CD8-positive, alpha-beta memory T cell (primary cell): ENCODE data around the gene TMUB1. TPM values are rescaled to one million over a fixed set of nuclear protein-coding genes. Genes with fewer than 3 reads are reported as not detected.

Source experiments
- CTCF ChIA-PET: fragments of 350-600 bp; sonication (Branson Sonifier 250); formaldehyde crosslinking; loops from one replicate; lab custom pipeline; 2021; ENCODE audit warnings: antibody characterized with exemption; lab: Charles Lee
- POLR2A ChIA-PET: fragments of 350-600 bp; sonication (Branson Sonifier 250); formaldehyde crosslinking; loops from one replicate; lab custom pipeline; 2021; ENCODE audit warnings: antibody characterized with exemption; lab: Charles Lee
- DNase-seq, 5 donors: peaks; one replicate each; pipeline versions ENCODE4 v3.0.0 to v3.0.0-alpha.2; 2020 to 2022; ENCODE audit warnings: mixed read lengths in 1 of 5
- H3K27ac ChIP-seq: one replicate; pipeline ENCODE4 v1.7.0; 2013; ENCODE audit warnings: low read depth, mild to moderate bottlenecking, low read length, moderate library complexity
- H3K27me3 ChIP-seq: 2 replicates; pipeline ENCODE4 v1.7.0; 2013; ENCODE audit warnings: low read length, mild to moderate bottlenecking; ENCODE audit not compliant: insufficient read depth, poor library complexity, severe bottlenecking
- H3K36me3 ChIP-seq: 2 replicates; pipeline ENCODE4 v1.7.0; 2013; ENCODE audit warnings: mild to moderate bottlenecking, low read length, moderate library complexity; ENCODE audit not compliant: insufficient read depth
- H3K4me1 ChIP-seq: 2 replicates; pipeline ENCODE4 v1.7.0; 2013; ENCODE audit warnings: mild to moderate bottlenecking, low read length, moderate library complexity; ENCODE audit not compliant: insufficient read depth
- H3K4me3 ChIP-seq: 2 replicates; pipeline ENCODE4 v1.7.0; 2013; ENCODE audit warnings: mild to moderate bottlenecking, low read length
- H3K9me3 ChIP-seq: 2 replicates; pipeline ENCODE4 v1.7.0; 2013; ENCODE audit warnings: mild to moderate bottlenecking, low read length
- H3K27ac Mint-ChIP-seq, 8 donors: one replicate each; pipeline ENCODE4 v1.8.0; 2020 to 2021; ENCODE audit warnings: mixed read lengths in 8 of 8, mild to moderate bottlenecking in 6 of 8, inconsistent platforms in 3 of 8, moderate library complexity in 3 of 8
- H3K27me3 Mint-ChIP-seq, 2 donors: one replicate each; pipeline ENCODE4 v1.8.0; 2020 to 2021; ENCODE audit warnings: mixed read lengths in 2 of 2, mild to moderate bottlenecking in 1 of 2, moderate library complexity in 1 of 2
- H3K36me3 Mint-ChIP-seq, 3 donors: one replicate each; pipeline ENCODE4 v1.8.0; 2020 to 2021; ENCODE audit warnings: mixed read lengths in 3 of 3, inconsistent platforms in 1 of 3, mild to moderate bottlenecking in 1 of 3
- H3K4me1 Mint-ChIP-seq, 3 donors: one replicate each; pipeline ENCODE4 v1.8.0; 2020 to 2021; ENCODE audit warnings: mixed read lengths in 3 of 3, inconsistent platforms in 1 of 3, mild to moderate bottlenecking in 1 of 3
- H3K4me3 Mint-ChIP-seq, 7 donors: one replicate each; pipeline ENCODE4 v1.8.0; 2020 to 2021; ENCODE audit warnings: mixed read lengths in 7 of 7, mild to moderate bottlenecking in 6 of 7, moderate library complexity in 4 of 7, inconsistent platforms in 2 of 7
- H3K9me3 Mint-ChIP-seq, 5 donors: one replicate each; pipeline ENCODE4 v1.8.0; 2020 to 2022; ENCODE audit warnings: mixed read lengths in 5 of 5, mild to moderate bottlenecking in 3 of 5, moderate library complexity in 2 of 5, inconsistent platforms in 1 of 5
- polyA plus RNA-seq: library from polyadenylated mRNA; unstranded; fragments of 300-500 nt; fragmentation: Illumina TruSeq; gene quantifications from one replicate; pipeline ENCODE4 v1.2.3, GENCODE V29; 2021
- total RNA-seq, 2 experiments: library from RNA; stranded (reverse); gene quantifications; one replicate each; pipeline ENCODE4 v1.2.3, GENCODE V29; 2021

TMUB1 gene
- total and polyA plus RNA-seq, 3 experiments from 2014 or later = 69.7 to 83.5 (median 81.7) TPM

DNA sequence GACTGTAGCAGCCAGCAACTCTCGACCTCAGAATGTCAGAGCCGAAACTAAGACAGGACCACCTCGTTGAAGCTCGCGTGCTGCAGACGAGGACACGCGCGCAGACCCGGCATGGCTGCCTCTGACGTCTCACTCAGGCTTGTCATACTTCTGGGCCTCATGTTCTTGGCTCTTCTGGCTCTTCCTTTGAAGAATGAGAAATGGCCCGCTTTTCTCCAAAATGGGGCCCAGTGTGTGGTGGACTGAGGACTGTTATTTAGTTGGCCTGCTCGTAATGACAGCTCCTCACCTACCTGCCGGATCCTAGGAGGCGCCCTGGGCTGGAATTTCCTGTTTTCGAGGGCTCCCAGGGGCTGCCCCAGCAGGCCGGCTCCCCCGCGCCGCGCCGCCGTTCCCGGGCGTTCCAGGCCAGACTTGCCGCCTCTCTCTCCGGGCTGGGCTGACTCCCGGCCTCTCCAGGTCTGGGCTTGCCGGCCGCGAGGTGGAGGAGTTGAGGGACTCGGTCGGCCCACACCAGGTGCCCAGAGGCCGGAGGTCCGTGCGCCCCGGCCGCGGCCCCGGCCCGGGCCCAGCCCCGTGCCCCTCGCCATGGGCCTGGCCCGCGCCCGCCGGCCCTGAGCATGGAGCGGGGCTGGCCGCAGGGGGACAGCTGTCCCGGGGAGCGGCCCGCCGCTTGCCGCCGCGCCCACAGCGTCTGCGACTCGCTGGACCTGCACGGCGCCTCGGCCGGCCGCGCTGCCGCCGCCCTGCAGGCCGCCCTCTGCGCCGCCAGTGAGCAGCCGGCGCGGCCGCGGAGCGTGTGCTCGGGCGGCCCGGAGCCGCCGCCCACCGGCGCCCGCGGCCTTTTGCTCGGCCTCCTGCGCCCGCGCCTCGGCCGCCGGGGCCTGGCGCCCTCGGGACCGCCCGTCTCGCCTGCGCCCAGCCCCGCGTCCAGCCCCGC lies 31.1 kb upstream of the TMUB1 start:
- DNase-seq = no peak
- H3K27ac Mint-ChIP-seq = no peak overlapping the region
- peaks cover 9 to 37% (median 10%) of the 10 kb centered on the region in 3 donors for H3K4me1 Mint-ChIP-seq
- peaks cover 0 to 13% (median 2%) of the 10 kb centered on the region in 3 donors for H3K36me3 Mint-ChIP-seq
- H3K27me3 Mint-ChIP-seq = peaks cover 4 to 5% of the 10 kb centered on the region in 2 donors
- ChIA-PET CTCF (interaction anchor here (0.6 to 7.4 kb wide), 6 partner anchors 9 to 613 kb away, joined by 3 to 39 read pairs (median 6); partner anchors contain the start of gene ABCB8), POLR2A (interaction anchor here (1.0 kb wide), 1 partner anchor 54 kb away, joined by 3 read pairs; no protein-coding TSS in a partner anchor)
- no peaks in the 10 kb centered on the region for H3K9me3 Mint-ChIP-seq
- H3K27me3 ChIP-seq = no peaks in the 10 kb centered on the region
- no peak overlapping the region for H3K4me3 ChIP-seq
- no peak overlapping the region for H3K27ac ChIP-seq
- peaks cover 12% of the 10 kb centered on the region for H3K4me1 ChIP-seq
- H3K36me3 ChIP-seq = no peaks in the 10 kb centered on the region
- no peaks in the 10 kb centered on the region for H3K9me3 ChIP-seq
- H3K4me3 Mint-ChIP-seq = peak overlapping the region; percentile 32 to 84 (median 58)

DNA sequence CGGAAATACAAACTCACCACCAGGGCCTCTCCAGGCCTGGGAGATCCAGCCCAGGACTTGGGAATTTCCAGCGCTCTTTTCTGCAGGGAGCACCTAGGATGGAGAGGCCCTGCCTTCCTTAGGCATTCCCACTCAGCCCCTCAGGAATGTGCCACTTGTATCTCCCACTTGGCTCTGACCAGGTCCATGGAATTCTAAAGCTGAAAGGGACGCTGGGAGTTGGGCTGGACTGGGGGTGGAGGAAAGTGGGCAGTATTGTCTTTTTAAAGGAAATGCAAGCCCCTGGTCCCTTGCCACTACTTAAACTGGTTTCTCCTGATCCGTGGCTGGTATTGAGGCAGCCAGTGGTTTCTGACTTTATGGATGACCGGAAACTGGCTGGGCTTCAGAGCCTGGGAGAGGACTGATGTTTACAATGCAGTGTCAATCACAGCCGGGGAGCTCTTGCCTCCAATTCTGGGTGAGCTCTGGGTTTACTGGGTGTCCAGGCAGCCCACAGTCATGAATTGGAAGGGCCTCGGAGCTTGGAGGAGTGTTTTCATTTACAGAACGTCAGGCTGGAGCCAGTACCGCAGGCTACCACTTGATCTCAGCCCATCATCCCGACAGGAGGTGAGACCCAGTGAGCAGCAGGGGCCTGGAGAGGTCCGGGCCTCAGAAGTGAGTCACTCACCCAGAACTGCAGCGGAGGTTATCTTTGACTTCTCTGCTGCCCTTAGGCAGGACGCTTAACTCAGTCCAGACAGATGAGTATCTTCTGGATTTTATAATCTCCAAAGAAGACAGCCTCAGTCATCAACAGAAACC lies 30.3 kb upstream of the TMUB1 start:
- Histone ChIP-seq H3K4me1 (peaks cover 12% of the 10 kb centered on the region), H3K4me3 (no peak overlapping the region), H3K36me3 (no peaks in the 10 kb centered on the region), H3K27ac (no peak overlapping the region), H3K9me3 (no peaks in the 10 kb centered on the region), H3K27me3 (no peaks in the 10 kb centered on the region)
- no peak for DNase-seq
- Mint-ChIP-seq H3K4me3 (peak overlapping the region; percentile 32 to 84 (median 58)), H3K27ac (no peak overlapping the region), H3K36me3 (peaks cover 0 to 5% (median 0%) of the 10 kb centered on the region in 3 donors), H3K9me3 (no peaks in the 10 kb centered on the region), H3K27me3 (peaks cover 4 to 5% of the 10 kb centered on the region in 2 donors), H3K4me1 (peaks cover 9 to 34% (median 10%) of the 10 kb centered on the region in 3 donors)
- ChIA-PET CTCF (interaction anchor here (1.2 to 7.4 kb wide), 4 partner anchors 10 to 151 kb away, joined by 4 to 39 read pairs (median 36); partner anchors contain the start of gene ABCB8), POLR2A (no interaction called here)

DNA sequence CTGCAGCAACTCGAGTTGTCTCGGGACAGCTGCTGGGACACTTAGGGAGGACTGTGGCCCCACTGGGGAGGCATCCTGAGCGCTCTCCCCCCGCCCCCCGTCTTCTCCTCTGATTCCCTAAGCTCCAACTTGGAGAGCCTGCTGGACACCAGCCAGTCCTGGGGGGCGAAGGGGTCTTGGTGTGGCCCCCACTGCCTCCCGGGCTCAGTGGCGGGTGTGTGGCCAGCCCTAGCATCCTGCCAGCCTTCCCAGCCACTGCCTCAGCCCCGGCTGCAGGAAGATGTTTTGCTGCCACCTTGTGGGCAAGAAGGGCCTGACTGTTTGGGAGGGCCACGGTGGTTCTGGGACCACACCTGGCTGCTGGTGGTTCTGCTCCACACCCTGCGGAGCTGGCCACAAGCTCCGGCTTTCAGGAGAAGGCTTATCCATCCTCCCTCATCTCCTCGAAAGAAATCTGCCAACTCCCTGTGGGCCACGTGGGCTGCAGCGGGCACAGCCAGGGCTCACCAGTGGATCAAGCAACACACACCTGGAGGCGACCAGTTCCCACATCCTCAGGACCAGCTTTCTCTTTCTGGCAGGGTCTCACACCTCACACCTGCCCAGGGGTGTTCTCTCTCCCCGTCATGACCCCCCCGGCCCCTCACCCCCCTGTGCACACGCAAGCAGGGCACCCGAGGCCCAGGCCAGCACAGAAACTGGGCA lies 27.8 kb upstream of the TMUB1 start:
- ChIA-PET CTCF (interaction anchor here (0.7 to 7.4 kb wide), 28 partner anchors 9 to 235 kb away, joined by 3 to 39 read pairs (median 4); partner anchors contain the start of genes ABCB8, AGAP3, FASTK and TMUB1), POLR2A (no interaction called here)
- no peaks in the 10 kb centered on the region for H3K9me3 ChIP-seq
- Mint-ChIP-seq H3K9me3 (no peaks in the 10 kb centered on the region), H3K27ac (peak overlapping the region in 2 of 8 donors; percentile 9 to 58), H3K36me3 (no peaks in the 10 kb centered on the region), H3K4me1 (peaks cover 0 to 15% (median 4%) of the 10 kb centered on the region in 3 donors), H3K4me3 (no peak overlapping the region), H3K27me3 (peaks cover 4 to 5% of the 10 kb centered on the region in 2 donors)
- peaks cover 8% of the 10 kb centered on the region for H3K4me1 ChIP-seq
- no peaks in the 10 kb centered on the region for H3K27me3 ChIP-seq
- H3K4me3 ChIP-seq = no peak overlapping the region
- H3K27ac ChIP-seq = no peak overlapping the region
- H3K36me3 ChIP-seq = no peaks in the 10 kb centered on the region
- DNase-seq = peak; percentile 54 to 82 (median 64)

DNA sequence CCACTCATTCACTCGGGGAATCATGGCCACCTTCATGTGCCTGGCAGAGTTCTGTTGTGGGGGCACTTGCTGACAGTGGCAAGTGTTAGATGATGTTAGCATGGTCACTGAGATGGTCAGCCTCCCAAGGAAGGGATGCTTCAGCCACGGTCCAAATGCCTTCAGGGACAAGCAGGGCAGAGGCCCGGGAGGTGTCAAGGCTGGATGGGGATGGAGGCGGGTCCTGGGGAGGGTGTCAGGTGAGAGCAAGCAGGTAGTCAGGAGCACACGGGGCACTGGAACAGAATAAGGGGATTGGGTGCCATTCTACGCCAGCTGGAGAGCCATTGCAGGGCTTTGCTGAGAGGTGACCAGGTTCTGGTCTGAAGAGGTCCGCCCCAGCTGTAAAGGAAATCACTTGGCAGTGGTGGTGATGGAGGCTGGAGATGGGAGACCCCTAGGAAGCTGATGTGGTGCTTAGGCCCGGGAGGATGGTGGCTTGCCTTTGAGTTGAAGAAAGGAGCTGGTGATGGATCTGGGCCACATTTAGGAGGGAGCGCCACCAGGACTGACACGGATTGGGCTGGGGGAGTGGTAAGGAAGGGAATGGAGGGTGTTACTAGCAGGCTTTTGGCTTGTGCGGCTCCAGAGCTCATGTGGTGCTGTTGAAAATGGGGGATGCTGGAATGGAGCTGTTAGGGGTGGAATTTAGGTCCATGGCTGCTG lies 27.1 kb upstream of the TMUB1 start:
- H3K4me1 Mint-ChIP-seq = peaks cover 0 to 10% (median 0%) of the 10 kb centered on the region in 3 donors
- Histone ChIP-seq H3K36me3 (no peaks in the 10 kb centered on the region), H3K9me3 (no peaks in the 10 kb centered on the region), H3K4me3 (no peak overlapping the region), H3K27me3 (no peaks in the 10 kb centered on the region), H3K4me1 (peaks cover 8% of the 10 kb centered on the region), H3K27ac (no peak overlapping the region)
- peak overlapping the region in 2 of 8 donors; percentile 9 to 43 for H3K27ac Mint-ChIP-seq
- CTCF ChIA-PET = interaction anchor here (0.7 to 7.4 kb wide), 27 partner anchors 8 to 234 kb away, joined by 3 to 39 read pairs (median 5); partner anchors contain the start of genes ABCB8, AGAP3, FASTK and TMUB1
- no peaks in the 10 kb centered on the region for H3K36me3 Mint-ChIP-seq
- no peaks in the 10 kb centered on the region for H3K9me3 Mint-ChIP-seq
- H3K4me3 Mint-ChIP-seq = no peak overlapping the region
- POLR2A ChIA-PET = no interaction called here
- peaks cover 4 to 5% of the 10 kb centered on the region in 2 donors for H3K27me3 Mint-ChIP-seq
- no peak for DNase-seq

DNA sequence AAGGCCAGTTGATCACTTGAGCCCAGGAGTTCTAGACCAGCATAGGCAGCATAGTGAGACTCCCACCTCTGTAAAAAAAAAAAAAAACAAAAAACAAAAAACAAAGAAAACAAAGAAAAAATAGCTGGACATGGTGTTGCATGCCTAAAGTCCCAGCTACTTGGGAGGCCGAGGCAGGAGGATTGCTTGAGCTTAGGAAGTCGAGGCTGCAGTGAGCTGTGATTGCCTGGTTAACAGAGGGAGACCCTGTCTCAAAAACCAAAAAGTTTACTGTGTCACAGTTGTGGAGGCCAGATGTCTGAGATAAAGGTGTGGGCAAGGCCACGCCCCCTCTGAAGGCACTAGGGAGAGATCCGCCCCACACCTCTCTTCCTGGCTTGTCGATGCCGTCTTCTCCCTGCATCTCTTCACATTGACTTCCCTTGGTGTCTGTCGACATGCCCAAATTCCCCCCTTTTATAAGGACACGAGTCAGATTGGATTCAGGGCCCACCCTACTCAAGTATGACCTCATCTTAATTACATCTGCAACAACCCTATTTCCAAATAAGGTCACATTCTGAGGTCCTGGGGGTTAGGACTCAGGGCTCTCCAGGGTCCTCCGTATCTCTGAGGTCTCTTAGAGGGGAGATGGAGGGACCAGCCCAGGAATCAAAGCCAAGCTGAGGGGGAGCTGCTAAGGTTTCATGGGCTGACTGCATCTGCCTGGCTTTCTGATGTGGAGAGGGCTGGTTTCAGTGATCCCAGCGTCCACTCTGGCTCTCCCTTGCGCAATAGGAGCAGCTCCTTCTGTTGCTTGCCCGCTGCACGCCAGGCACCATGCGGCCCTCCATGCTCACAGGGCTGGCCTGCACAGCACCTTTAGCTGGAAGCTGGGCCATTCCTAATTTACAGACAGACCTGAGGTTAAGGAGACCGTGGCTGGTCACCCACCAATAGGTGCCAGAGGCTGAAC lies 26.1 kb upstream of the TMUB1 start:
- no peak for DNase-seq
- Mint-ChIP-seq H3K27ac (peak overlapping the region in 1 of 8 donors; percentile 18), H3K9me3 (no peaks in the 10 kb centered on the region), H3K27me3 (peaks cover 4 to 5% of the 10 kb centered on the region in 2 donors), H3K4me1 (peaks cover 0 to 10% (median 0%) of the 10 kb centered on the region in 3 donors), H3K4me3 (no peak overlapping the region), H3K36me3 (no peaks in the 10 kb centered on the region)
- Histone ChIP-seq H3K4me3 (no peak overlapping the region), H3K27me3 (no peaks in the 10 kb centered on the region), H3K27ac (no peak overlapping the region), H3K4me1 (peaks cover 8% of the 10 kb centered on the region), H3K9me3 (no peaks in the 10 kb centered on the region), H3K36me3 (no peaks in the 10 kb centered on the region)
- POLR2A ChIA-PET = interaction anchor here (0.6 kb wide), 1 partner anchor 72 kb away, joined by 3 read pairs; no protein-coding TSS in a partner anchor
- CTCF ChIA-PET = interaction anchor here (1.1 to 7.4 kb wide), 12 partner anchors 11 to 211 kb away, joined by 3 to 37 read pairs (median 10); partner anchors contain the start of genes ABCB8 and AGAP3

DNA sequence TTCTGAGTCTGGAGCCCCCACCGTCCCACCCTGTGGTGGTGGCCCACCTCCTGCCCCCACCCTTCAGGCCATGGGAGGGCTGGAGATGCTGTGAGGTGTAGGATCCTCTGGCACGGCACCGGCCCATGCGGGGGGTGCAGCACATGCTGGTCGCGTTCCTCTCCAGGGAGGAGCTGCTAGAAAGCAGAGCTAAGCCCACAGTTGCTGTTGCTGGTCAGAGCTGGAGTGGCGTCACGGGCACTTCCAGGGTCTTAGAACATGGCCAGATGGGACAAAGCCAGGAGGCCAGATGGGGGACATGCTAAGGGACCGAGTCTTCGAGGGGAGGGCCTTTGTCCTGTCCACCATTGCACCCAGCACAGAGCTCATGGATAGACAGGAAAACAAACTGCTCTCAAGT lies 24.6 kb upstream of the TMUB1 start:
- Histone ChIP-seq H3K4me3 (no peak overlapping the region), H3K4me1 (peaks cover 8% of the 10 kb centered on the region), H3K9me3 (no peaks in the 10 kb centered on the region), H3K36me3 (no peaks in the 10 kb centered on the region), H3K27ac (no peak overlapping the region), H3K27me3 (no peaks in the 10 kb centered on the region)
- CTCF ChIA-PET = interaction anchor here (1.2 to 7.4 kb wide), 7 partner anchors 8 to 210 kb away, joined by 3 to 37 read pairs (median 4); no protein-coding TSS in a partner anchor
- H3K9me3 Mint-ChIP-seq = no peaks in the 10 kb centered on the region
- no peak overlapping the region for H3K4me3 Mint-ChIP-seq
- peaks cover 2 to 4% of the 10 kb centered on the region in 2 donors for H3K27me3 Mint-ChIP-seq
- H3K4me1 Mint-ChIP-seq = peaks cover 0 to 3% (median 0%) of the 10 kb centered on the region in 3 donors
- no peak overlapping the region for H3K27ac Mint-ChIP-seq
- no peak for DNase-seq
- H3K36me3 Mint-ChIP-seq = peaks cover 0 to 4% (median 0%) of the 10 kb centered on the region in 3 donors
- POLR2A ChIA-PET = no interaction called here
